ENCODE measurements around the gene SNAP25.

GRCh38 chr20:10249822-10250221, 31.2 kb downstream of the SNAP25 start:
- TF ChIP-seq CTCF (IDR thresholded peaks at IDR 0.05) (no peak), EZH2 (IDR thresholded peaks at IDR 0.05; ENCODE audit: borderline replicate concordance, insufficient read depth, low read depth, low read length, poor library complexity, severe bottlenecking) (no peak)

Data from B cell (primary cell).